Activated CD4-positive, alpha-beta T cell treated with anti-CD3 and anti-CD28 coated beads, Interleukin-10, Interleukin-2, amounts not matched to agents 100 ng/mL and 50 ng/mL, durations not matched to agents 16 hours and 8 hours (primary cell): ENCODE data around the gene CATSPER2.
"Not testable (repeated sequence)": the region's sequence is repeated elsewhere in the genome, so short reads cannot be mapped to it uniquely, and the experiment has no call there.

Experiments used
- DNase-seq: peaks from one replicate; pipeline ENCODE4 v3.0.0-alpha.2; 2020

Gene CATSPER2

DNA sequence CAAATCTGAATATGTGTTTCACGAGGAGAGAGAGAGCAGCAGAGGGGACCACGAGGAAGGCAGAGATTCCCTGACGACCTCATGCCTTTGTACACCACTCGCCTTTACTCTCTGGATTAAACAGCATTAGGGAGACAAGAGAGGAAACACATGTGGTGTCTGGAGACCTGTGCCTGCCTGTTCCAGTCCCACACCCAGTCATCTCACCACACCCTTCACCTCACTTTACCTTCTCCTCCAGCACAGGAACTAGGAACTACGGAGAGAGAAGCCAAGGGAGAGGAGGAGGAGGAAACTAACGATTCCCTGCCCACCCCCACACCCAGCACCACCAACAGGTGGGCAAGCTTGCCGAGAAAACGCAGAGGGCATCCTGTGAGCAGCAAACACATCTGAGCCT is 55.8 kb downstream of the CATSPER2 start:
- not testable (repeated sequence) for DNase-seq

DNA sequence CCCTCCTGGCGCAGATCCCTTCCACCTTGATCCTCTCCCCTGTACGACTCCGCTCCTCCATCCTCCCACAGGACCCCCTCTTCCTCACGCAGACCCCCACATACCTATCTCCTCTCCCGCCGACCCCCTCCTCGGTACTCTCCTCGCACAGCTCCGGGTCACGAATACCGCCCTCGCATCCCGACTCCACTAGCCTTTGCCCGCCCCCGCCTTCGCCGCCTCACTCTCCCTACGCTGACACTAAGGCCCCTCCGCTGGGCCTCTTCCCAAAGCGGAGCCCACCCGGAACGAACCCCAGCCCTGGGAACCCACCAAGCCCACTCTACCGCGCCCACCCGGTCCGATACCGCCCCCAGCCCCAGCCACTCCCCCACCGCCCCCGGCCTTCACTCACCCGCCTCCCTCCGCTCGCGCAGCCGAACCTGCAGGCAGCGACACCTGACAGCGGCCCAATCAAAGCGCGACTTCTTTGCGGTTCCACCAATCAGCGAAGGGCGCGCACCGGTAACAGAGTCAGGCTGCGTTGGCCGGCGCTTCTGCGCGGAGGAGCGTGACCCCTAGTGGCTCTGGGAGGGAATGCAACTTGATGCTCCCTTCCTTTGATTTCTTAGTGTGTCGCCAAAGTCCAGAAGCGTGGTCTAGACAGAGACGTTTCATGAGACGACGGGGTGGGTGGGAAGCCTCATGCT is 58.7 kb downstream of the CATSPER2 start, which contains the start of gene PPIP5K1:
Gene PPIP5K1, minus strand, starts transcription at position 431 of the 689 bp plus-strand sequence. CDS start 5,704 bp downstream, outside the sequence.
- DNase-seq, result not testable (repeated sequence)
